Peyer's patch (tissue), 4 donors: ENCODE data around the gene GNAI1. TPM values are rescaled to one million over a fixed set of nuclear protein-coding genes. Genes with fewer than 3 reads are reported as not detected.

ENCODE experiments used
- DNase-seq, 3 donors: peaks; one replicate each; pipeline ENCODE4 v3.0.0-alpha.2; 2017 to 2019
- H3K27ac ChIP-seq, 4 donors: fragments of 200-600 bp; sonication (generic); one replicate each; pipeline ENCODE4 v1.5.1; 2016 to 2019
- H3K27me3 ChIP-seq, 2 donors: fragments of 200-600 bp; sonication (generic); one replicate each; pipeline ENCODE4 v1.5.1; 2019
- H3K36me3 ChIP-seq, 3 donors: fragments of 200-600 bp; sonication (generic); one replicate each; pipeline ENCODE4 v1.5.1; 2016 to 2019
- H3K4me1 ChIP-seq, 4 donors: fragments of 200-600 bp; sonication (generic); one replicate each; pipeline ENCODE4 v1.5.1; 2016 to 2019
- H3K4me3 ChIP-seq, 4 donors: fragments of 200-600 bp; sonication (generic); 1 replicate in 3 of 4; 2 replicates in 1 of 4; pipeline ENCODE4 v1.5.1; 2016 to 2019; ENCODE audit warnings: mild to moderate bottlenecking in 1 of 4
- H3K9me3 ChIP-seq, 4 donors: fragments of 200-600 bp; sonication (generic); one replicate each; pipeline ENCODE4 v1.5.1; 2016 to 2019; ENCODE audit warnings: mild to moderate bottlenecking in 1 of 4
- CTCF ChIP-seq, 6 experiments: fragments of 450-650 bp in 4 of 6; fragments of 200-600 bp in 2 of 6; sonication (generic) in 1 of 6; IDR thresholded peaks; one replicate each; pipeline ENCODE4 v1.5.1; 2017 to 2019; ENCODE audit warnings: antibody characterized with exemption in 6 of 6, mild to moderate bottlenecking in 3 of 6, moderate library complexity in 1 of 6
- POLR2A ChIP-seq, 2 donors: fragments of 450-650 bp; IDR thresholded peaks; one replicate each; pipeline ENCODE4 v1.5.1; 2017; ENCODE audit warnings: antibody characterized with exemption in 2 of 2, mild to moderate bottlenecking in 2 of 2, moderate library complexity in 2 of 2
- total RNA-seq, 4 donors: library from RNA; depleted of rRNA; stranded (reverse); fragments of >200 nt; gene quantifications; one replicate each; pipeline ENCODE4 v1.1.0, GENCODE V29; 2016

Gene GNAI1
- total RNA-seq, 4 donors from 2014 or later = 5.5 to 13.3 (median 8.1) TPM

GRCh38 chr7:80206763-80207162, 72.1 kb downstream of the GNAI1 start:
- Histone ChIP-seq H3K9me3 (no peaks in the 10 kb centered on the region), H3K36me3 (no peaks in the 10 kb centered on the region), H3K27ac (no peak overlapping the region), H3K27me3 (no peaks in the 10 kb centered on the region), H3K4me3 (no peak overlapping the region), H3K4me1 (no peaks in the 10 kb centered on the region)
- TF ChIP-seq POLR2A (IDR thresholded peaks at IDR 0.05) = no peak
- TF ChIP-seq CTCF (IDR thresholded peaks at IDR 0.05) = no peak
- no peak for DNase-seq

- no peak for DNase-seq
- Histone ChIP-seq H3K9me3 (no peaks in the 10 kb centered on the region), H3K36me3 (no peaks in the 10 kb centered on the region), H3K4me1 (no peaks in the 10 kb centered on the region), H3K4me3 (no peak overlapping the region), H3K27ac (no peak overlapping the region), H3K27me3 (no peaks in the 10 kb centered on the region)
- TF ChIP-seq POLR2A (IDR thresholded peaks at IDR 0.05) = no peak
- TF ChIP-seq CTCF (IDR thresholded peaks at IDR 0.05) = no peak
Observed at GRCh38 chr7:80207501-80207900, 72.9 kb downstream of the GNAI1 start.

- Histone ChIP-seq H3K27me3 (no peaks in the 10 kb centered on the region), H3K27ac (no peak overlapping the region), H3K4me1 (no peaks in the 10 kb centered on the region), H3K4me3 (no peak overlapping the region), H3K36me3 (no peaks in the 10 kb centered on the region), H3K9me3 (no peaks in the 10 kb centered on the region)
- DNase-seq = no peak
- TF ChIP-seq POLR2A (IDR thresholded peaks at IDR 0.05) (no peak), CTCF (IDR thresholded peaks at IDR 0.05) (no peak)
Observed at GRCh38 chr7:80208700-80209099, 74.1 kb downstream of the GNAI1 start.

GRCh38 chr7:80210400-80210799, 75.8 kb downstream of the GNAI1 start:
- H3K4me3 ChIP-seq = no peak overlapping the region
- DNase-seq = no peak
- H3K36me3 ChIP-seq = no peaks in the 10 kb centered on the region
- H3K9me3 ChIP-seq = no peaks in the 10 kb centered on the region
- no peak overlapping the region for H3K27ac ChIP-seq
- TF ChIP-seq CTCF (IDR thresholded peaks at IDR 0.05) = no peak
- H3K4me1 ChIP-seq = no peaks in the 10 kb centered on the region
- no peaks in the 10 kb centered on the region for H3K27me3 ChIP-seq

GRCh38 chr7:80213814-80214213, 79.2 kb downstream of the GNAI1 start:
- no peak overlapping the region for H3K4me3 ChIP-seq
- DNase-seq = no peak
- no peak overlapping the region for H3K27ac ChIP-seq
- no peaks in the 10 kb centered on the region for H3K36me3 ChIP-seq
- no peaks in the 10 kb centered on the region for H3K4me1 ChIP-seq
- no peak for TF ChIP-seq POLR2A (IDR thresholded peaks at IDR 0.05)
- TF ChIP-seq CTCF (IDR thresholded peaks at IDR 0.05) = no peak
- no peaks in the 10 kb centered on the region for H3K9me3 ChIP-seq
- H3K27me3 ChIP-seq = no peaks in the 10 kb centered on the region

- no peak for TF ChIP-seq POLR2A (IDR thresholded peaks at IDR 0.05)
- H3K36me3 ChIP-seq = no peaks in the 10 kb centered on the region
- no peak for DNase-seq
- H3K4me1 ChIP-seq = no peaks in the 10 kb centered on the region
- no peaks in the 10 kb centered on the region for H3K9me3 ChIP-seq
- H3K27ac ChIP-seq = no peak overlapping the region
- no peak overlapping the region for H3K4me3 ChIP-seq
- no peaks in the 10 kb centered on the region for H3K27me3 ChIP-seq
Observed at GRCh38 chr7:80215734-80216133, 81.1 kb downstream of the GNAI1 start.
